ENCODE measurements around the gene CCDC197. TPM values are rescaled to one million over a fixed set of nuclear protein-coding genes. Genes with fewer than 3 reads are reported as not detected.

Gene CCDC197
- total and polyA plus RNA-seq, 3 experiments from 2014 or later, result not detected

- ChIA-PET POLR2A (interaction anchor here (0.8 to 2.6 kb wide), 6 partner anchors 8 to 23 kb away, joined by 3 to 21 read pairs (median 10); partner anchors contain the start of gene ASB2), CTCF (interaction anchor here (0.7 to 33.9 kb wide), 9 partner anchors 8 to 218 kb away, joined by 3 to 945 read pairs (median 5); partner anchors contain the start of gene ASB2)
- Histone ChIP-seq H3K4me1 (ENCODE audit: insufficient read depth, low read length) (peaks cover 70% of the 10 kb centered on the region), H3K27ac (ENCODE audit: low read depth, low read length) (peak overlapping the region; percentile 71), H3K4me3 (ENCODE audit: low read length) (peak overlapping the region; percentile 15), H3K9me3 (ENCODE audit: low read length) (no peaks in the 10 kb centered on the region), H3K27me3 (ENCODE audit: insufficient read depth, low read length, poor library complexity, severe bottlenecking) (no peaks in the 10 kb centered on the region), H3K36me3 (ENCODE audit: insufficient read depth, low read length) (no peaks in the 10 kb centered on the region)
- Mint-ChIP-seq H3K27ac (peak overlapping the region; percentile 97 to 100 (median 99)), H3K36me3 (peaks cover 0 to 2% (median 0%) of the 10 kb centered on the region in 3 donors), H3K4me1 (peaks cover 80 to 99% (median 88%) of the 10 kb centered on the region in 3 donors), H3K27me3 (no peaks in the 10 kb centered on the region), H3K9me3 (no peaks in the 10 kb centered on the region), H3K4me3 (peak overlapping the region; percentile 11 to 90 (median 82))
- peak in 4 of 5 donors; percentile 43 to 81 (median 62) for DNase-seq
Observed at GRCh38 chr14:93962701-93963601, 34.1 kb upstream of the CCDC197 start.

- no peaks in the 10 kb centered on the region for H3K27me3 Mint-ChIP-seq
- H3K9me3 Mint-ChIP-seq, result no peaks in the 10 kb centered on the region
- Histone ChIP-seq H3K36me3 (ENCODE audit: insufficient read depth, low read length) (no peaks in the 10 kb centered on the region), H3K27me3 (ENCODE audit: insufficient read depth, low read length, poor library complexity, severe bottlenecking) (no peaks in the 10 kb centered on the region), H3K27ac (ENCODE audit: low read depth, low read length) (no peak overlapping the region), H3K4me1 (ENCODE audit: insufficient read depth, low read length) (peaks cover 62% of the 10 kb centered on the region), H3K4me3 (ENCODE audit: low read length) (no peak overlapping the region), H3K9me3 (ENCODE audit: low read length) (no peaks in the 10 kb centered on the region)
- H3K4me3 Mint-ChIP-seq, result peak overlapping the region; percentile 11 to 90 (median 82)
- POLR2A ChIA-PET, result interaction anchor here (0.8 to 2.6 kb wide), 6 partner anchors 8 to 23 kb away, joined by 3 to 21 read pairs (median 10); partner anchors contain the start of gene ASB2
- peaks cover 0 to 2% (median 0%) of the 10 kb centered on the region in 3 donors for H3K36me3 Mint-ChIP-seq
- peak overlapping the region; percentile 97 to 100 (median 99) for H3K27ac Mint-ChIP-seq
- DNase-seq, result no peak
- CTCF ChIA-PET, result interaction anchor here (1.0 to 33.9 kb wide), 6 partner anchors 9 to 217 kb away, joined by 3 to 945 read pairs (median 7); partner anchors contain the start of gene ASB2
- H3K4me1 Mint-ChIP-seq, result peaks cover 73 to 99% (median 81%) of the 10 kb centered on the region in 3 donors
Observed at GRCh38 chr14:93963692-93964091, 33.4 kb upstream of the CCDC197 start.

- Histone ChIP-seq H3K36me3 (ENCODE audit: insufficient read depth, low read length) (no peaks in the 10 kb centered on the region), H3K9me3 (ENCODE audit: low read length) (no peaks in the 10 kb centered on the region), H3K27ac (ENCODE audit: low read depth, low read length) (no peak overlapping the region), H3K4me3 (ENCODE audit: low read length) (no peak overlapping the region), H3K27me3 (ENCODE audit: insufficient read depth, low read length, poor library complexity, severe bottlenecking) (no peaks in the 10 kb centered on the region), H3K4me1 (ENCODE audit: insufficient read depth, low read length) (peaks cover 57% of the 10 kb centered on the region)
- no peaks in the 10 kb centered on the region for H3K27me3 Mint-ChIP-seq
- peaks cover 70 to 98% (median 78%) of the 10 kb centered on the region in 3 donors for H3K4me1 Mint-ChIP-seq
- no peak for DNase-seq
- H3K36me3 Mint-ChIP-seq, result peaks cover 0 to 2% (median 0%) of the 10 kb centered on the region in 3 donors
- no peaks in the 10 kb centered on the region for H3K9me3 Mint-ChIP-seq
- H3K4me3 Mint-ChIP-seq, result peak overlapping the region in 1 of 7 donors; percentile 23
- ChIA-PET CTCF (interaction anchor here (0.7 to 33.9 kb wide), 4 partner anchors 9 to 216 kb away, joined by 3 to 945 read pairs (median 90); partner anchors contain the start of gene ASB2), POLR2A (interaction anchor here (2.6 kb wide), 1 partner anchor 24 kb away, joined by 17 read pairs; no protein-coding TSS in a partner anchor)
- H3K27ac Mint-ChIP-seq, result peak overlapping the region in 7 of 8 donors; percentile 21 to 99 (median 88)
Observed at GRCh38 chr14:93964281-93964680, 32.8 kb upstream of the CCDC197 start.

GRCh38 chr14:93964820-93965286, 32.2 kb upstream of the CCDC197 start:
- DNase-seq, result no peak
- ChIA-PET CTCF (interaction anchor here (1.0 to 33.9 kb wide), 5 partner anchors 9 to 72 kb away, joined by 3 to 945 read pairs (median 4); partner anchors contain the start of gene ASB2), POLR2A (interaction anchor here (2.6 kb wide), 1 partner anchor 25 kb away, joined by 17 read pairs; no protein-coding TSS in a partner anchor)
- H3K4me1 Mint-ChIP-seq, result peaks cover 65 to 93% (median 72%) of the 10 kb centered on the region in 3 donors
- no peaks in the 10 kb centered on the region for H3K9me3 ChIP-seq (ENCODE audit: low read length)
- H3K4me3 ChIP-seq (ENCODE audit: low read length), result no peak overlapping the region
- peak overlapping the region; percentile 71 to 99 (median 89) for H3K27ac Mint-ChIP-seq
- peaks cover 51% of the 10 kb centered on the region for H3K4me1 ChIP-seq (ENCODE audit: insufficient read depth, low read length)
- H3K9me3 Mint-ChIP-seq, result no peaks in the 10 kb centered on the region
- peaks cover 0 to 2% (median 0%) of the 10 kb centered on the region in 3 donors for H3K36me3 Mint-ChIP-seq
- no peaks in the 10 kb centered on the region for H3K27me3 ChIP-seq (ENCODE audit: insufficient read depth, low read length, poor library complexity, severe bottlenecking)
- H3K36me3 ChIP-seq (ENCODE audit: insufficient read depth, low read length), result no peaks in the 10 kb centered on the region
- no peak overlapping the region for H3K27ac ChIP-seq (ENCODE audit: low read depth, low read length)
- no peaks in the 10 kb centered on the region for H3K27me3 Mint-ChIP-seq
- peak overlapping the region in 3 of 7 donors; percentile 11 to 55 (median 22) for H3K4me3 Mint-ChIP-seq

GRCh38 chr14:93965287-93965821, 31.7 kb upstream of the CCDC197 start:
- no peak overlapping the region for H3K4me3 ChIP-seq (ENCODE audit: low read length)
- H3K27ac ChIP-seq (ENCODE audit: low read depth, low read length), result no peak overlapping the region
- H3K4me1 ChIP-seq (ENCODE audit: insufficient read depth, low read length), result peaks cover 48% of the 10 kb centered on the region
- no peaks in the 10 kb centered on the region for H3K36me3 ChIP-seq (ENCODE audit: insufficient read depth, low read length)
- Mint-ChIP-seq H3K4me3 (peak overlapping the region in 1 of 7 donors; percentile 41), H3K27ac (peak overlapping the region; percentile 60 to 99 (median 82)), H3K36me3 (peaks cover 0 to 2% (median 0%) of the 10 kb centered on the region in 3 donors), H3K4me1 (peaks cover 61 to 93% (median 72%) of the 10 kb centered on the region in 3 donors), H3K27me3 (no peaks in the 10 kb centered on the region), H3K9me3 (no peaks in the 10 kb centered on the region)
- no peak for DNase-seq
- H3K27me3 ChIP-seq (ENCODE audit: insufficient read depth, low read length, poor library complexity, severe bottlenecking), result no peaks in the 10 kb centered on the region
- no peaks in the 10 kb centered on the region for H3K9me3 ChIP-seq (ENCODE audit: low read length)
- POLR2A ChIA-PET, result no interaction called here
- CTCF ChIA-PET, result interaction anchor here (1.0 to 33.9 kb wide), 4 partner anchors 10 to 71 kb away, joined by 3 to 945 read pairs (median 4); no protein-coding TSS in a partner anchor

- Histone ChIP-seq H3K4me3 (ENCODE audit: low read length) (no peak overlapping the region), H3K27me3 (ENCODE audit: insufficient read depth, low read length, poor library complexity, severe bottlenecking) (no peaks in the 10 kb centered on the region), H3K36me3 (ENCODE audit: insufficient read depth, low read length) (no peaks in the 10 kb centered on the region), H3K27ac (ENCODE audit: low read depth, low read length) (no peak overlapping the region), H3K4me1 (ENCODE audit: insufficient read depth, low read length) (peaks cover 49% of the 10 kb centered on the region), H3K9me3 (ENCODE audit: low read length) (no peaks in the 10 kb centered on the region)
- peaks cover 0 to 2% of the 10 kb centered on the region in 2 donors for H3K27me3 Mint-ChIP-seq
- no peak for DNase-seq
- H3K36me3 Mint-ChIP-seq, result peaks cover 0 to 3% (median 0%) of the 10 kb centered on the region in 3 donors
- no peak overlapping the region for H3K4me3 Mint-ChIP-seq
- peak overlapping the region in 7 of 8 donors; percentile 21 to 99 (median 60) for H3K27ac Mint-ChIP-seq
- ChIA-PET POLR2A (no interaction called here), CTCF (interaction anchor here (1.0 to 33.9 kb wide), 4 partner anchors 11 to 71 kb away, joined by 3 to 945 read pairs (median 4); no protein-coding TSS in a partner anchor)
- peaks cover 62 to 93% (median 72%) of the 10 kb centered on the region in 3 donors for H3K4me1 Mint-ChIP-seq
- no peaks in the 10 kb centered on the region for H3K9me3 Mint-ChIP-seq
Observed at GRCh38 chr14:93965946-93966474, 31.1 kb upstream of the CCDC197 start.

- peak overlapping the region in 1 of 8 donors; percentile 29 for H3K27ac Mint-ChIP-seq
- CTCF ChIA-PET, result interaction anchor here (0.8 to 33.9 kb wide), 7 partner anchors 8 to 169 kb away, joined by 3 to 945 read pairs (median 4); partner anchors contain the start of gene CCDC197
- H3K9me3 ChIP-seq (ENCODE audit: low read length), result no peaks in the 10 kb centered on the region
- no peaks in the 10 kb centered on the region for H3K9me3 Mint-ChIP-seq
- H3K4me3 Mint-ChIP-seq, result no peak overlapping the region
- H3K27me3 Mint-ChIP-seq, result peaks cover 0 to 2% of the 10 kb centered on the region in 2 donors
- H3K36me3 ChIP-seq (ENCODE audit: insufficient read depth, low read length), result no peaks in the 10 kb centered on the region
- H3K4me1 ChIP-seq (ENCODE audit: insufficient read depth, low read length), result peaks cover 39% of the 10 kb centered on the region
- H3K27ac ChIP-seq (ENCODE audit: low read depth, low read length), result no peak overlapping the region
- peaks cover 0 to 3% (median 0%) of the 10 kb centered on the region in 3 donors for H3K36me3 Mint-ChIP-seq
- peaks cover 59 to 94% (median 71%) of the 10 kb centered on the region in 3 donors for H3K4me1 Mint-ChIP-seq
- POLR2A ChIA-PET, result interaction anchor here (1.0 kb wide), 1 partner anchor 13 kb away, joined by 3 read pairs; no protein-coding TSS in a partner anchor
- H3K4me3 ChIP-seq (ENCODE audit: low read length), result no peak overlapping the region
- H3K27me3 ChIP-seq (ENCODE audit: insufficient read depth, low read length, poor library complexity, severe bottlenecking), result no peaks in the 10 kb centered on the region
- DNase-seq, result no peak
Observed at GRCh38 chr14:93967637-93968250, 29.4 kb upstream of the CCDC197 start.

Data from CD8-positive, alpha-beta memory T cell (primary cell).